Endothelial cell of umbilical vein (primary cell): Measurements from ENCODE around the gene XRCC1. TPM values are rescaled to one million over a fixed set of nuclear protein-coding genes. Genes with fewer than 3 reads are reported as not detected.

ENCODE experiments used
- BruUV-seq: library from RNA; stranded (reverse); fragments of 400-500 nt; replicated peaks from 2 replicates; lab custom pipeline; 2021; lab: Mats Ljungman, UMichigan
- CTCF ChIA-PET: fragments of 300-600, 350-600 bp; sonication (Branson Sonifier 250); formaldehyde crosslinking; loops from one replicate; lab custom pipeline; 2021; ENCODE audit warnings: antibody characterized with exemption, inconsistent platforms; lab: Charles Lee
- POLR2A ChIA-PET: fragments of 300-600, 350-600 bp; sonication (Branson Sonifier 250); formaldehyde crosslinking; loops from one replicate; lab custom pipeline; 2021; ENCODE audit warnings: antibody characterized with exemption, inconsistent platforms; lab: Charles Lee
- DNase-seq: peaks from one replicate; pipeline ENCODE4 v3.0.0-alpha.2; 2011; ENCODE audit warnings: low read depth, low spot score
- FAIRE-seq: peaks from 2 replicates; lab custom pipeline; 2011; peaks lifted over from hg19 to GRCh38; lab: Jason Lieb, UNC
- H2AFZ ChIP-seq: 2 replicates; pipeline ENCODE4 v1.6.0; 2012; ENCODE audit warnings: low read depth, low read length, control low read depth, inconsistent platforms
- H3K27ac ChIP-seq: 2 replicates; pipeline ENCODE4 v1.5.1; 2011; ENCODE audit warnings: low read depth, mild to moderate bottlenecking, control low read depth, low read length, moderate library complexity; ENCODE audit not compliant: insufficient read depth
- H3K27me3 ChIP-seq, 2 experiments: 2 replicates each; pipeline versions ENCODE4 v1.6.0 to v1.6.1; 2011; ENCODE audit warnings: low read length in 2 of 2, mixed read lengths in 1 of 2; ENCODE audit not compliant: control insufficient read depth in 2 of 2, insufficient read depth in 2 of 2
- H3K36me3 ChIP-seq, 2 experiments: 2 replicates in 1 of 2; 3 replicates in 1 of 2; pipeline ENCODE4 v1.5.1; 2011; ENCODE audit warnings: low read length in 2 of 2, mild to moderate bottlenecking in 1 of 2, moderate library complexity in 1 of 2; ENCODE audit not compliant: control insufficient read depth in 2 of 2, insufficient read depth in 2 of 2; ENCODE audit errors: extremely low read depth in 1 of 2
- H3K4me1 ChIP-seq: 3 replicates; pipeline ENCODE4 v1.5.1; 2011; ENCODE audit warnings: mild to moderate bottlenecking, low read length; ENCODE audit not compliant: control insufficient read depth, insufficient read depth; ENCODE audit errors: extremely low read depth
- H3K4me2 ChIP-seq: 2 replicates; pipeline ENCODE4 v1.6.1; 2011; ENCODE audit warnings: low read length, control low read depth, mixed read lengths; ENCODE audit not compliant: insufficient read depth
- H3K4me3 ChIP-seq, 3 experiments: fragments of 200-600 bp in 1 of 3; sonication (generic), shearing (Covaris generic) in 1 of 3; replicated peaks in 1 of 3; 2 replicates each; pipeline ENCODE4 v1.5.1; 2011 to 2016; ENCODE audit warnings: control low read depth in 3 of 3, low read length in 3 of 3, mild to moderate bottlenecking in 2 of 3, inconsistent platforms in 1 of 3, low read depth in 1 of 3, moderate library complexity in 1 of 3; ENCODE audit not compliant: insufficient read depth in 1 of 3
- H3K79me2 ChIP-seq: 2 replicates; pipeline ENCODE4 v1.6.0; 2012; ENCODE audit warnings: low read length, inconsistent platforms; ENCODE audit not compliant: control insufficient read depth, insufficient read depth
- H3K9ac ChIP-seq: replicated peaks from 2 replicates; pipeline ENCODE3; 2011; ENCODE audit warnings: low read length, control low read depth; ENCODE audit not compliant: insufficient read depth; ENCODE audit errors: extremely low read depth
- H3K9me1 ChIP-seq: replicated peaks from 3 replicates; pipeline ENCODE4 v1.6.0; 2011; ENCODE audit warnings: mild to moderate bottlenecking, low read length; ENCODE audit not compliant: control insufficient read depth, insufficient read depth; ENCODE audit errors: extremely low read depth
- H3K9me3 ChIP-seq: replicated peaks from 2 replicates; pipeline ENCODE4 v1.5.1; 2012; ENCODE audit warnings: low read length, inconsistent platforms; ENCODE audit not compliant: control insufficient read depth, insufficient read depth
- H4K20me1 ChIP-seq: replicated peaks from 2 replicates; pipeline ENCODE3; 2011; ENCODE audit warnings: mild to moderate bottlenecking, low read length; ENCODE audit not compliant: control insufficient read depth, insufficient read depth; ENCODE audit errors: extremely low read depth
- CTCF ChIP-seq, 2 donors: IDR thresholded peaks; 1 replicate in 1 of 2; 2 replicates in 1 of 2; pipeline ENCODE4 v1.5.1; 2011; ENCODE audit warnings: low read length in 2 of 2, mild to moderate bottlenecking in 2 of 2, moderate library complexity in 2 of 2, control low read depth in 1 of 2, inconsistent platforms in 1 of 2, low read depth in 1 of 2; ENCODE audit not compliant: insufficient read depth in 1 of 2; ENCODE audit errors: extremely low read depth in 1 of 2
- EZH2 ChIP-seq: IDR thresholded peaks from 2 replicates; pipeline ENCODE4 v1.6.1; 2012; ENCODE audit warnings: borderline replicate concordance, low read depth, mild to moderate bottlenecking, moderate library complexity, low read length, inconsistent platforms; ENCODE audit not compliant: severe bottlenecking
- GATA2 ChIP-seq: IDR thresholded peaks from 2 replicates; pipeline ENCODE4 v1.7.0; 2011; ENCODE audit warnings: low read depth, mild to moderate bottlenecking, moderate library complexity, mixed read lengths, low read length; ENCODE audit not compliant: insufficient read length, insufficient read depth
- JUN ChIP-seq: IDR thresholded peaks from 2 replicates; pipeline ENCODE4 v1.6.1; 2011; ENCODE audit warnings: borderline replicate concordance, low read depth; ENCODE audit not compliant: insufficient read length, insufficient read depth
- MAX ChIP-seq: IDR thresholded peaks from 2 replicates; pipeline ENCODE4 v1.6.1; 2011; ENCODE audit not compliant: insufficient read depth, insufficient read length
- MYC ChIP-seq: IDR thresholded peaks from one replicate; pipeline ENCODE4 v1.6.1; 2011; ENCODE audit warnings: mild to moderate bottlenecking, low read depth, low read length
- POLR2A ChIP-seq: IDR thresholded peaks from 2 replicates; pipeline ENCODE4 v1.6.1; 2012; ENCODE audit warnings: low read depth, mild to moderate bottlenecking, control low read depth, low read length
- POLR2AphosphoS5 ChIP-seq: IDR thresholded peaks from 2 replicates; pipeline ENCODE4 v1.6.1; 2012; ENCODE audit warnings: low read depth, mild to moderate bottlenecking, control low read depth, low read length, moderate library complexity; ENCODE audit not compliant: insufficient read depth
- dilution Hi-C: fragments of 300-500 bp; cut with MboI; formaldehyde crosslinking; loops from one replicate; pipeline ENCODE4 v1.15.0; 2019; ENCODE audit warnings: low sequenced_read_pairs; ENCODE audit not compliant: extremely low pct_ligation_motif_present
- intact Hi-C: fragments of 100-400 bp; cut with micrococcal nuclease; formaldehyde crosslinking; loops from one replicate; pipeline ENCODE4 v1.10.0; 2022
- polyA plus RNA-seq, 4 experiments: library from polyadenylated mRNA; depleted of rRNA in 3 of 4; stranded (reverse) in 3 of 4; unstranded in 1 of 4; fragments of >200 nt; gene quantifications; 2 replicates each; pipeline versions ENCODE4 v1.2.1 to v1.2.3, GENCODE V29; 2011 to 2012; ENCODE audit warnings: missing spikeins in 1 of 4
- total RNA-seq: library from RNA; stranded (reverse); gene quantifications from 2 replicates; pipeline ENCODE4 v1.2.3, GENCODE V29; 2021

The XRCC1 gene
- total and polyA plus RNA-seq, 2 donors (not counting 3 experiments of a cell fraction or from before 2014, with no cell fraction given): 29.5 to 39.3 TPM

- FAIRE-seq (no peak), DNase-seq (no peak)
- TF ChIP-seq EZH2 (no peak), JUN (no peak), POLR2AphosphoS5 (no peak), CTCF (IDR thresholded peaks at IDR 0.05; ENCODE audit: extremely low read depth in 1 of 2, insufficient read depth in 1 of 2, low read depth in 1 of 2, low read length in 2 of 2) (no peak), MAX (no peak), MYC (no peak), GATA2 (no peak), POLR2A (no peak)
- H3K9me3 ChIP-seq: no peaks in the 10 kb centered on the region
- H3K27me3 ChIP-seq: no peaks in the 10 kb centered on the region
- BruUV-seq: no TSS peak
- H2AFZ ChIP-seq: no peak overlapping the region
- H3K27ac ChIP-seq: no peak overlapping the region
- ChIA-PET CTCF (interaction anchor here (4.3 to 4.4 kb wide), 2 partner anchors 12 to 60 kb away, joined by 26 read pairs; no protein-coding TSS in a partner anchor), POLR2A (no interaction called here)
- dilution Hi-C loops (no loop called here), intact Hi-C loops (no loop called here)
- H3K36me3 ChIP-seq: peaks cover 0 to 11% of the 10 kb centered on the region in 2 experiments
- H3K79me2 ChIP-seq: no peaks in the 10 kb centered on the region
- no peak overlapping the region for H3K4me3 ChIP-seq
- H4K20me1 ChIP-seq: no peaks in the 10 kb centered on the region
- no peak overlapping the region for H3K4me2 ChIP-seq
- no peaks in the 10 kb centered on the region for H3K9me1 ChIP-seq
- H3K4me1 ChIP-seq: peaks cover 11% of the 10 kb centered on the region
- H3K9ac ChIP-seq: no peak overlapping the region
These were observed 67.4 kb downstream of the XRCC1 start for GRCh38 chr19:43507880-43508279.
